GM19328 (cell line): ENCODE data around the gene PTPRQ.
"Not testable (repeated sequence)": the region's sequence is repeated elsewhere in the genome, so short reads cannot be mapped to it uniquely, and the experiment has no call there.

Source experiments
- ATAC-seq: cut with Tn5 transposase; IDR thresholded peaks from one replicate; pipeline ENCODE4 v1.9.1; 2021; ENCODE audit warnings: mild to moderate bottlenecking, moderate library complexity; ENCODE audit not compliant: unreplicated experiment

The PTPRQ gene

GRCh38 chr12:80472236-80472635, 28.2 kb downstream of the PTPRQ start:
- ATAC-seq = no peak

DNA sequence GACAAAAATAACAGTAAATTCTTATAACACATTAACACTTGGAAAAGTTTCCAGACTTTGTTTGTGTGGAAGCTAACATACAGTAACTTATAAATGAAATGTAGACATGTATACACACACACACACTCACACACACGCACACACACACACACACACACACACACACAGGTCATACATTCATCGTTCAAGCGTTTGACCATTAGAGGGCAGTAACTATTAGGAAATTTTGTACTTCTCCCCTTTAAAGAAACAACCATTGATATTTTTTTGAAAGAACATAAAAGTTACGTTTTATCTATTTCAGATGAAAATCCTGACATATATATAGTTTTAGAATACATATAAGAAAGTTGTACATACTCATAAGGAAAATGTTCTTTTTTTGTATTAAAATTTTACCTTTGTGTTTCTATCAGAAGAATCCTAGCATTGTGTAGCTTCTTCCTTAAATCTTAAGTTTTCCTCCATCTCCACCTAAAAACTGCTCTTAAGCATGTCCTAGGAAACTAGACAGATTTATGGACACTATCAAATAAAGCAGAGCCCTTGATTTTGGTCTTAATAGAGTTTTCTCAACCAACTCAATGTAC, 29.0 kb downstream of the PTPRQ start:
- no peak for ATAC-seq

GRCh38 chr12:80477521-80478145, 33.6 kb downstream of the PTPRQ start:
- ATAC-seq = not testable (repeated sequence)

- no peak for ATAC-seq
Measured at GRCh38 chr12:80484746-80485145, 40.7 kb downstream of the PTPRQ start.

DNA sequence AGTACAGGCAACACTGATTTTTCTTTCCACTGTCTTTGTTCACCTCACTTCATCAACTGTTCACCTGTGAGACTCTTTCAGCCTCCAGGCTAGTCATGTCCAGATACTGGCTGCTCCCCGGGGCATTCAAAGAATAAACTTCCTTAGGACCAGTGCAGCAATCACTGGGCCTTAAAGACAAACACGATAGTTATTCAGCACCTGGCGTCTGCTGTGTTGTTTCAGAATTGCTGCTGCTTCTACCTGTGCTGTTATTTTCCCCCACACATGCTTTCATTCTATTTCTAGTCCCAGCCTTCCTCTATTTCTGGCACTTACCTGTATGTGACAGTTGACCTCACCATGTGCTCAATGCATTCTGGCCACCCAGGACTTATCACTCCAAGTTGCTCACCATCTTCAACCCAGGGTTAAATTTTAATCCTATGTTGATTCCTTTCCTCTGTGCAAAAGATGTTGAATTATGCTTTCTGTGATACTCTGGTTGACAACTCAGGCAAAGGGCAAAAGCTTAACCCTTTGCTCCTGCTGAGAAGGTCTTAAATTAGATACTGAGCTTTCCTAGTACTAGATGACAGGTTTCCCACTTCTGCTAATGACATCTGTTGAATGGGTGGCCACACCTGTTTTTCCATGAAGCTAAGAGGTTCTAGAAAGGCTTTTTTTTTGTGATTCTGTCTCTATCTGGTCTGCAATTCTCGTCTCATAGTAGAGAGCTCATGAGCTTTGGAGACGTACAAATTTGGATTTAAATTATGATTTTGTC, 41.4 kb downstream of the PTPRQ start:
- ATAC-seq = no peak

- no peak for ATAC-seq
Measured at GRCh38 chr12:80490329-80490728, 46.3 kb downstream of the PTPRQ start.

DNA sequence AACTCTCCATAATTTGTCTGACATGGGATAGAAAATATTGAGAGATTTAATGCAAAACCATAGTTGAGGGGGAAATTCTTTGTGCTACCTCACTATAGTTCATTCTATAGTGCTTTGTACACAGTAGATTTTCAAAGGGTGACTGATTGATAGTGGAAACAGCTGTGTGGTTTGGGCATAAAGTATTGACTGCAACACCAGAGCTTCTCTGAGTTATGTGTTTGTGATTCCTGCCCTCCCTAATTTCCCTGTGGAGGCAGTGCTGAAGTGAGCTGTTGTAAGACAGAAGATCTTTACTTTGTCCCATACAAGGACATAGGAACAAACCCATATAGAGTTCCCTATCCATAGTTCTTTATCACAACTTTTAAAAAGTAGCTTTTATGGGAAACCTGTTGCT, 47.1 kb downstream of the PTPRQ start:
- no peak for ATAC-seq

DNA sequence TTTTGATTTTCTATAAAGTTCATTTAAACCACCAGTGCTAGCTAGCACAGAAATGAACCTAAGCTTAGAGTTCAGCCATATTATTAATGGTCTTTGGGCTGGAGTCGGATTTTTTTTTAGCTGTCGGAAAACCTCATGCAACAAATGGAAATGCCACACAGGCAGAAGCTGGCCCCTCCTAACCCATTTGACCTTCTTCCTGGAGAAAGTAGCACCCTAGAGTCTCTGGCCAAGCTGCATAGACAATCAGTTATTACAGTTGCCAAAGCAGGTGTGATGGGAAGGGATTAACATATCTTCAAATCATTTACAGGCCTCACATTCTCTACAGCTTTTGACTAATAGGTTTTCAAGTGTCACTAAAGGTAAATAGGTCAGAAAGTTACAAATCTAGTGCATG, 49.4 kb downstream of the PTPRQ start:
- no peak for ATAC-seq

DNA sequence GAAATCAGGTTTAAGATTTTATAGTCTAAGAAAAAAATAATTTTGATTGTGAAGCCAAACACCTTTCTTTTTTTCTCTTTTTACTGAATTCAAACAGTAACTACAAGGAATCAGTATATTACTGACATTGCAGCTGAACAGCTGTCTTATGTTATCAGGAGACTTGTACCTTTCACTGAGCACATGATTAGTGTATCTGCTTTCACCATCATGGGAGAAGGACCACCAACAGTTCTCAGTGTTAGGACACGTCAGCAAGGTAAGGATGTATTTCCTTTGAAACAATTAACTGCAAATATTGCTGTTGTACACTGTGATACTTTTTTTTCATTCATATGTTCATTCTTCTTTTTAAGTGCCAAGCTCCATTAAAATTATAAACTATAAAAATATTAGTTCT, 50.8 kb downstream of the PTPRQ start:
- no peak for ATAC-seq

GRCh38 chr12:80498059-80498728, 54.2 kb downstream of the PTPRQ start:
- no peak for ATAC-seq

DNA sequence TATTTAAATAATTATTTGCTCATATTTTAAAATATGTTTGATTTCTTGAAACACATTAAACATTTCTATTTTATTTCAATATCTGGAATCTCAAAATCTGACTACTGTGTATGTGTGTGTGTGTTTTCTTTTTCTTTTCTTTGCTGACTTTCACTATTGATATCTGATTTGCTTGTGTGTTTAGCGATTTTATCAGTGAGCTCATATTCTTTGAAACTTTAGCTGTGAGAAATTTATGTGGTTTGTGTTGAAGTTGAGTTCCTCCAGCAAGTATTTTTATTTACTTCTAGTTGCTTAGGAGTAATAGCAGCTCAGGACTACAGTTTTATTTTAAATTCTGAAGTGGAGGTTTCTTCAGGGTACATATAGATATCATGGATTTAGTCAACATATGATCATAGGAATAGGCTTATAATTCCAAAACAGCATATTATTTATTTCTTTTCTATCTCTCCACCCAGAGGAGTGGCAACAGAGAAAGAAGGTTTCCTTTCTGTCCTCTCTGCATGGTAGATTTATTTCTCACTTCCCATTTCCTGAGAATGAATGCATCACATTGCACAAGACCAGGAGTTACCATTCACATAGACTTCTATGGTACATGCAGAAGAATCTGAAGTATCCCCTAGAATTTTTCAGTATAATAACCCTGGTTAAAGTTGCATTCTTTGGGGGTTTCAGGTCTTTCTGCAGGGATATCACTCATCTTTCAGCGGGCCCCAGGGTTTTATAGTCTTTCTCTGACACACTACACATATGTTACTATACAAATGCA, 60.5 kb downstream of the PTPRQ start:
- ATAC-seq = no peak

DNA sequence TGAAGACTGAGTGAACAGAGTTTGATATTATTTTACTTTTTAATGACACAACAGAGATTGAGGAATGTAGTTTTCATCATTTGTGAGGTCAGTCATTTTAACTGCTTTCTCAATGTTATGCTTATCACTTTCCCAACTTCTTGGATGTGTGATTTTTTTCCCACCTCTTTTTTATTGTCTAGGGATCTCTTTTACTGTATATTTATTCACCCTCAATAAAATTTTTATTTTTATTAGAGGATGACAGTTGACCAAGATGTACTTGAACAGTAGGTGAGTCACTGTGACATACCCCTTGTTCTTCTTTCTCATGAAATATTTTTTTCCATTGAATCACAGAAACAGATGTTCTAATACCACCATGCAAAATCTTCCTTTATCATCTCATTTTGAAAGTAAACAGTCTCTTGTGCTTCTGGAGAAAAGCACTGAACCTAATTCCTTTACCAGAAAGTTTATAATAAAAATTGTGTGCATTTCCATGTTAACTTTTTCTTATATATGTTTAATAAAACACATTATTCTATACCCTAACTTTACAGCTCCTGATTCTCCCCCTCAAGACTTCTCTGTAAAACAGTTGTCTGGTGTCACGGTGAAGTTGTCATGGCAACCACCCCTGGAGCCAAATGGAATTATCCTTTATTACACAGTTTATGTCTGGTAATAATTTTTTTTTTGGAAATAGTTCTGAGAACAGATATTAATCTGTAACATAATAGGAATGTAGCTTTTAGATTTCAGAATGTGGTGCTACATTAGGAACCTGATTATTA, 65.9 kb downstream of the PTPRQ start:
- no peak for ATAC-seq

GRCh38 chr12:80512781-80513180, 68.7 kb downstream of the PTPRQ start:
- no peak for ATAC-seq

- no peak for ATAC-seq
Measured at GRCh38 chr12:80513211-80513610, 69.2 kb downstream of the PTPRQ start.

DNA sequence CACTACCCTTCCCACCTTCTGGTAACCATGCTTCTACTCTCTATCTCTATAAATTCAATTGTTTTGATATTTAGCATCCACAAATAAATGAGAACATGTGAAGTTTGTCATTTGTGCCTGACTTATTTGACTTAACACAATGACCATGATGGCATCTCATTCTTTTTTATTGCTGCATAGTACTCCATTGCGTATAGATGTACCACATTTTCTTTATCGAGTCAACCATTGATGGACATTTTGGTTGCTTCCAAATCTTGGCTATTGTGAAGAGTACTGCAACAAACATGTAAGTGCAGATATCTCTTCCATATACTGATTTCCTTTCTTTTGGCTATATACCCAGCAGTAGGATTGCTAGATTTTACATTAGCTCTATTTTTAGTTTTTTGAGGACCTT, 73.6 kb downstream of the PTPRQ start:
- ATAC-seq = no peak

- no peak for ATAC-seq
Measured at GRCh38 chr12:80531646-80532045, 87.6 kb downstream of the PTPRQ start.

DNA sequence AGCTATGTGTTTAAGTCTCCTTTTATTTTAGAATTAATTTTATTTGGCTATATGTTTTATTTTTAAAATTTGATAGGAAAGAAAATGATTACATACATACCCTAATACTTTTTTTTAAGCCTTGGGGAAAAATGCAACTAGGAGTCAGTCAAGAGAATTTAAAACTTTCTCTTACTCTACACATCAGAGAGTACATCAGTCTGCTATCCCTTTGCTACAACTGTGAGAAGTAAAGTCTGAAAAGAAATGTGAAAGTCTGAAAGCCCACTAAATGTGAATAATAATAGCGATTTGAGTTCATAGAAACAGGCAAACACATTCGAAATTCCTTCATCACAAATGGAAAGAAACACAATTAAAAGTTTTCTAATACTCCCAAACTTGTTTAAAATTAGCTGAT, 95.0 kb downstream of the PTPRQ start:
- no peak for ATAC-seq

DNA sequence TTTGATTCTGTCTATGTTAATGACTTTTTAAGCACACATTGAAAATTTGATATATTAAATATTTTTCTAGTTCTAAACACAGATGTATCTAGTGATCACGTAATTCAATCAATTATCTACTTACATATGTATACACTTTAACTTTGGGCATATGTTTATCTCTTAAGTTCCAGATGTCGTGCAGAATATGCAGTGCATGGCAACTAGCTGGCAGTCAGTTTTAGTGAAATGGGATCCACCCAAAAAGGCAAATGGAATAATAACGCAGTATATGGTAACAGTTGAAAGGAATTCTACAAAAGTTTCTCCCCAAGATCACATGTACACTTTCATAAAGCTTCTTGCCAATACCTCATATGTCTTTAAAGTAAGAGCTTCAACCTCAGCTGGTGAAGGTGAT, 105.3 kb downstream of the PTPRQ start:
- no peak for ATAC-seq

GRCh38 chr12:80551897-80552296, 107.9 kb downstream of the PTPRQ start:
- ATAC-seq = no peak

GRCh38 chr12:80553316-80553715, 109.3 kb downstream of the PTPRQ start:
- no peak for ATAC-seq
